KMS-11 (cell line): ENCODE results near the gene PRRC2B.

ENCODE experiments used
- H2AFZ ChIP-seq: fragments of 200-600 bp; sonication (generic); 2 replicates; pipeline ENCODE4 v1.6.1; 2016; ENCODE audit warnings: antibody characterized with exemption, mixed run types, low read depth
- H3K27ac ChIP-seq: fragments of 200-600 bp; sonication (generic); 2 replicates; pipeline ENCODE4 v1.6.1; 2016; ENCODE audit warnings: mild to moderate bottlenecking, mixed run types
- H3K27me3 ChIP-seq: fragments of 200-600 bp; sonication (generic); 2 replicates; pipeline ENCODE4 v1.6.1; 2017; ENCODE audit warnings: mild to moderate bottlenecking, low read depth, mixed run types, moderate library complexity; ENCODE audit not compliant: insufficient read depth
- H3K36me3 ChIP-seq: fragments of 200-600 bp; sonication (generic); 2 replicates; pipeline ENCODE4 v1.6.1; 2017; ENCODE audit warnings: mild to moderate bottlenecking, mixed run types; ENCODE audit not compliant: insufficient read depth
- H3K4me1 ChIP-seq: fragments of 200-600 bp; sonication (generic); 2 replicates; pipeline ENCODE4 v1.6.1; 2016; ENCODE audit warnings: mild to moderate bottlenecking, low read depth, mixed run types; ENCODE audit not compliant: poor library complexity, severe bottlenecking
- H3K4me2 ChIP-seq: fragments of 200-600 bp; sonication (generic); 2 replicates; pipeline ENCODE4 v1.7.0; 2016; ENCODE audit warnings: mild to moderate bottlenecking, mixed run types
- H3K4me3 ChIP-seq: fragments of 200-600 bp; sonication (generic); IDR thresholded peaks from 2 replicates; pipeline ENCODE4 v1.6.1; 2017; ENCODE audit warnings: low read depth, low read length, mixed read lengths; ENCODE audit not compliant: insufficient read depth
- H3K79me2 ChIP-seq: fragments of 200-600 bp; sonication (generic); 2 replicates; pipeline ENCODE4 v1.6.1; 2016; ENCODE audit warnings: low read depth, mixed run types; ENCODE audit not compliant: insufficient read depth
- H3K9ac ChIP-seq: fragments of 200-600 bp; sonication (generic); 2 replicates; pipeline ENCODE4 v1.6.1; 2016; ENCODE audit warnings: mild to moderate bottlenecking, mixed run types
- H4K20me1 ChIP-seq: fragments of 200-600 bp; sonication (generic); 2 replicates; pipeline ENCODE4 v1.6.1; 2016; ENCODE audit warnings: mild to moderate bottlenecking, mixed run types; ENCODE audit not compliant: insufficient read depth
- CTCF ChIP-seq: fragments of 200-600 bp; sonication (generic); conservative IDR thresholded peaks from 2 replicates; pipeline ENCODE4 v1.6.1; 2017; ENCODE audit warnings: low read depth, mild to moderate bottlenecking, antibody characterized with exemption, low read length, moderate library complexity, mixed read lengths

The PRRC2B gene

GRCh38 chr9:131447148-131447547 is 53.3 kb downstream of the PRRC2B start:
- H3K79me2 ChIP-seq: peaks cover 14% of the 10 kb centered on the region; the same call in 1 of the 2 replicates

GRCh38 chr9:131447600-131447999 is 53.7 kb downstream of the PRRC2B start:
- H3K4me2 ChIP-seq: no peak overlapping the region
- H3K36me3 ChIP-seq: peaks cover 18% of the 10 kb centered on the region; the same call in 1 of the 2 replicates

More at GRCh38 chr9:131447148-131447547, 53.3 kb downstream of the PRRC2B start:
- H2AFZ ChIP-seq: no peak overlapping the region
- peaks cover 3% of the 10 kb centered on the region; the same call in 1 of the 2 replicates for H4K20me1 ChIP-seq
- no peaks in the 10 kb centered on the region for H3K27me3 ChIP-seq
- no peak for TF ChIP-seq CTCF
- H3K4me2 ChIP-seq: no peak overlapping the region
- no peak overlapping the region for H3K9ac ChIP-seq
- H3K4me3 ChIP-seq: no peak overlapping the region
- H3K27ac ChIP-seq: no peak overlapping the region
- H3K36me3 ChIP-seq: peaks cover 18% of the 10 kb centered on the region; the same call in 1 of the 2 replicates
- H3K4me1 ChIP-seq: peaks cover 14% of the 10 kb centered on the region

GRCh38 chr9:131448818-131449217 is 54.9 kb downstream of the PRRC2B start:
- H3K36me3 ChIP-seq: peaks cover 18% of the 10 kb centered on the region; the same call in 1 of the 2 replicates
- no peak overlapping the region for H3K9ac ChIP-seq
- H3K4me3 ChIP-seq: no peak overlapping the region
- peaks cover 17% of the 10 kb centered on the region; the same call in 1 of the 2 replicates for H3K79me2 ChIP-seq
- no peak overlapping the region for H3K27ac ChIP-seq
- no peak overlapping the region for H3K4me2 ChIP-seq
- peaks cover 14% of the 10 kb centered on the region for H3K4me1 ChIP-seq
- no peaks in the 10 kb centered on the region for H4K20me1 ChIP-seq
- no peak for TF ChIP-seq CTCF
- H2AFZ ChIP-seq: no peak overlapping the region
- no peaks in the 10 kb centered on the region for H3K27me3 ChIP-seq

More at GRCh38 chr9:131447600-131447999, 53.7 kb downstream of the PRRC2B start:
- Histone ChIP-seq H2AFZ (no peak overlapping the region), H4K20me1 (peaks cover 3% of the 10 kb centered on the region; the same call in 1 of the 2 replicates), H3K27ac (no peak overlapping the region), H3K79me2 (peaks cover 14% of the 10 kb centered on the region; the same call in 1 of the 2 replicates), H3K4me3 (no peak overlapping the region), H3K27me3 (no peaks in the 10 kb centered on the region), H3K9ac (no peak overlapping the region), H3K4me1 (peaks cover 14% of the 10 kb centered on the region)
- TF ChIP-seq CTCF: no peak

- Histone ChIP-seq H4K20me1 (no peaks in the 10 kb centered on the region), H3K4me1 (peaks cover 14% of the 10 kb centered on the region), H2AFZ (no peak overlapping the region), H3K4me2 (no peak overlapping the region), H3K27ac (no peak overlapping the region), H3K4me3 (no peak overlapping the region), H3K79me2 (peaks cover 22% of the 10 kb centered on the region; the same call in 1 of the 2 replicates), H3K9ac (no peak overlapping the region), H3K36me3 (peaks cover 18% of the 10 kb centered on the region; the same call in 1 of the 2 replicates), H3K27me3 (no peaks in the 10 kb centered on the region)
- no peak for TF ChIP-seq CTCF
Measured at GRCh38 chr9:131449276-131449675, 55.4 kb downstream of the PRRC2B start.
